Globus pallidus (tissue), 1 donor: ENCODE data around the gene IGFN1.
"Not testable (repeated sequence)": the region's sequence is repeated elsewhere in the genome, so short reads cannot be mapped to it uniquely, and the experiment has no call there.

ENCODE experiments used
- DNase-seq: peaks from one replicate; pipeline ENCODE4 v3.0.0-alpha.2; 2015; ENCODE audit warnings: low spot score

Gene IGFN1

GRCh38 chr1:201218409-201218808, 27.8 kb downstream of the IGFN1 start:
- no peak for DNase-seq

GRCh38 chr1:201219481-201220387, 29.1 kb downstream of the IGFN1 start:
- no peak for DNase-seq

- DNase-seq = no peak
These were observed 29.7 kb downstream of the IGFN1 start for GRCh38 chr1:201220388-201220715.

- DNase-seq = no peak
These were observed 30.7 kb downstream of the IGFN1 start for GRCh38 chr1:201221201-201221846.

GRCh38 chr1:201222125-201222524, 31.5 kb downstream of the IGFN1 start:
- DNase-seq = no peak

GRCh38 chr1:201223852-201224665, 33.4 kb downstream of the IGFN1 start:
- DNase-seq = no peak

- DNase-seq = no peak
These were observed 34.2 kb downstream of the IGFN1 start for GRCh38 chr1:201224666-201225370.

- DNase-seq = no peak
These were observed 35.5 kb downstream of the IGFN1 start for GRCh38 chr1:201226178-201226514.

GRCh38 chr1:201226859-201227488, 36.4 kb downstream of the IGFN1 start:
- no peak for DNase-seq

- no peak for DNase-seq
These were observed 37.7 kb downstream of the IGFN1 start for GRCh38 chr1:201228011-201228983.

GRCh38 chr1:201229095-201229494, 38.5 kb downstream of the IGFN1 start:
- no peak for DNase-seq

- no peak for DNase-seq
These were observed 39.4 kb downstream of the IGFN1 start for GRCh38 chr1:201229771-201230635.

GRCh38 chr1:201230676-201231075, 40.1 kb downstream of the IGFN1 start:
- no peak for DNase-seq

GRCh38 chr1:201239646-201240045, 49.0 kb downstream of the IGFN1 start:
- not testable (repeated sequence) for DNase-seq

- no peak for DNase-seq
These were observed 49.5 kb downstream of the IGFN1 start for GRCh38 chr1:201240171-201240570.

- DNase-seq = no peak
These were observed 51.1 kb downstream of the IGFN1 start for GRCh38 chr1:201241736-201242135.

- no peak for DNase-seq
These were observed 54.5 kb downstream of the IGFN1 start for GRCh38 chr1:201245082-201245481.

- no peak for DNase-seq
These were observed 58.3 kb downstream of the IGFN1 start for GRCh38 chr1:201248721-201249559.
